Measurements from ENCODE around the gene REC114. TPM values are rescaled to one million over a fixed set of nuclear protein-coding genes. Genes with fewer than 3 reads are reported as not detected.
"Not testable (repeated sequence)": the region's sequence is repeated elsewhere in the genome, so short reads cannot be mapped to it uniquely, and the experiment has no call there.

Gene REC114
- total RNA-seq, 2 experiments from 2014 or later = not detected

GRCh38 chr15:73437543-73438109 is 5.3 kb upstream of the REC114 start:
- Mint-ChIP-seq H3K9me3 (ENCODE audit: low read depth) (no peaks in the 10 kb centered on the region), H3K27me3 (peaks cover 34% of the 10 kb centered on the region), H3K4me1 (peaks cover 18% of the 10 kb centered on the region), H3K27ac (peak overlapping the region; percentile 41), H3K36me3 (no peaks in the 10 kb centered on the region), H3K4me3 (no peak overlapping the region)
- peak; percentile 81 for ATAC-seq
- CTCF ChIA-PET = no interaction called here
- DNase-seq = peak; percentile 64

- no peak for ATAC-seq
- CTCF ChIA-PET = no interaction called here
- Mint-ChIP-seq H3K4me1 (peaks cover 18% of the 10 kb centered on the region), H3K4me3 (no peak overlapping the region), H3K27me3 (peaks cover 32% of the 10 kb centered on the region), H3K27ac (no peak overlapping the region), H3K36me3 (no peaks in the 10 kb centered on the region), H3K9me3 (ENCODE audit: low read depth) (no peaks in the 10 kb centered on the region)
- DNase-seq = no peak
These were observed 4.3 kb upstream of the REC114 start for GRCh38 chr15:73438651-73439050.

DNA sequence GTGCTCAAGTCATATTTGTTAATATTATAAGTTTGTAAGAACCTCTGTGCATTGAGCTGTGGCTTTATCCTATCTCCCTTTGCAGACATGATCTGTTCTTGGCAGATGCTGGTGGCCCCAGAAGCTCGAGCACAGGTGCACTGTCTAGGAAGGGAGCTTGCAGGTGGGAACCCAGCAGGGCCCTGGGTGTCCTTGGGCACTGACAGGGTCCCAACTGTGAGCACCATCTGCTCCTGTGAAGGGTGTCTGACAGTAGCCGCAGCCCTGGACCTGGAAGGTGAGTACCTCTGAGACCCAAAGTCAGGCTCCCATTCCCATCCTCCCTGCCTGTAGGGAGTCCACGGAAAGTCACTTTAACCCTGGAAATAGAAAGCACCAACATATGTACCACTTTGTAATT is 2.4 kb upstream of the REC114 start:
- no peak overlapping the region for H3K4me3 Mint-ChIP-seq
- H3K27me3 Mint-ChIP-seq = peaks cover 31% of the 10 kb centered on the region
- H3K4me1 Mint-ChIP-seq = peaks cover 18% of the 10 kb centered on the region
- CTCF ChIA-PET = interaction anchor here (1.0 kb wide), 1 partner anchor 11 kb away, joined by 3 read pairs; no protein-coding TSS in a partner anchor
- no peaks in the 10 kb centered on the region for H3K36me3 Mint-ChIP-seq
- H3K27ac Mint-ChIP-seq = no peak overlapping the region
- no peaks in the 10 kb centered on the region for H3K9me3 Mint-ChIP-seq (ENCODE audit: low read depth)
- no peak for DNase-seq
- no peak for ATAC-seq

DNA sequence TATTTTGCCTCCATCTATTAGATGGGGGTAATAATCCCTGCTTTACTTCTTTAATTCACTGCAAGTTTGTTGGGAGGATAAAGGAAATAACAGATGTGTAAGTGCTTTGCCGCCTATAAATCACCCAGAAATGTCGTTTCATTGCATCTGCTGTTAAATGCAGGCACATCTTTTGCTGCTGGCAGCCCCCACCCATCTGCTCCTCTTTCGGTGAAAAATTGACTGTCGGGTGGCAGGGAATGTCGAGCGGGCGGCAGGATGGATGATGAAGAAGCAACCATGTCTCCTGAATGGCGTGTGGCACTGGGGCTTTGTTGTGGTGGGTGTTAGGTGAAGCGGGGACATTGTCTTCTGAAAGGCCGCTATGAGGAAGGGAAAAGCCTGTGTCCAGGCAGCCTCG is 543 bp upstream of the REC114 start:
- Mint-ChIP-seq H3K36me3 (peaks cover 5% of the 10 kb centered on the region), H3K9me3 (ENCODE audit: low read depth) (no peaks in the 10 kb centered on the region), H3K27ac (no peak overlapping the region), H3K4me1 (peaks cover 18% of the 10 kb centered on the region), H3K27me3 (peaks cover 24% of the 10 kb centered on the region), H3K4me3 (no peak overlapping the region)
- ATAC-seq = no peak
- CTCF ChIA-PET = no interaction called here
- no peak for DNase-seq

DNA sequence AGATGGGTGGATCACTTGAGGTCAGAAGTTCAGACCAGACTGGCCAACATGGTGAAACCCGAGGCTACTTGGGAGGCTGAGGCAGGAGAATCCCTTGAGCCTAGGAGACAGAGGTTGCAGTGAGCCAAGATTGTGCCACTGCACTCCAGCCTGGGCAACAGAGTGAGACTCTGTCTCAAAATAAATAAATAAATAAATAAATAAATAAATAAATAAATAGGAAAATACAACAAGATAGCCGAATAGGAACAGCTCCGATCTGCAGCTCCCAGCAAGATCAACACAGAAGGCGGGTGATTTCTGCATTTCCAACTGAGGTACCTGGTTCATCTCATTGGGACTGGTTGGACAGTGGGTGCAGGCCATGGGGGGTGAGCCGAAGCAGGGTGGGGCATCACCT is 4.5 kb downstream of the REC114 start:
- not testable (repeated sequence) for DNase-seq; ATAC-seq; H3K27ac Mint-ChIP-seq; H3K9me3 Mint-ChIP-seq (ENCODE audit: low read depth); H3K4me3 Mint-ChIP-seq
- Mint-ChIP-seq H3K4me1 (peaks cover 19% of the 10 kb centered on the region), H3K36me3 (peaks cover 12% of the 10 kb centered on the region), H3K27me3 (peaks cover 40% of the 10 kb centered on the region)
- CTCF ChIA-PET = interaction anchor here (1.1 kb wide), 1 partner anchor 189 kb away, joined by 3 read pairs; no protein-coding TSS in a partner anchor

DNA sequence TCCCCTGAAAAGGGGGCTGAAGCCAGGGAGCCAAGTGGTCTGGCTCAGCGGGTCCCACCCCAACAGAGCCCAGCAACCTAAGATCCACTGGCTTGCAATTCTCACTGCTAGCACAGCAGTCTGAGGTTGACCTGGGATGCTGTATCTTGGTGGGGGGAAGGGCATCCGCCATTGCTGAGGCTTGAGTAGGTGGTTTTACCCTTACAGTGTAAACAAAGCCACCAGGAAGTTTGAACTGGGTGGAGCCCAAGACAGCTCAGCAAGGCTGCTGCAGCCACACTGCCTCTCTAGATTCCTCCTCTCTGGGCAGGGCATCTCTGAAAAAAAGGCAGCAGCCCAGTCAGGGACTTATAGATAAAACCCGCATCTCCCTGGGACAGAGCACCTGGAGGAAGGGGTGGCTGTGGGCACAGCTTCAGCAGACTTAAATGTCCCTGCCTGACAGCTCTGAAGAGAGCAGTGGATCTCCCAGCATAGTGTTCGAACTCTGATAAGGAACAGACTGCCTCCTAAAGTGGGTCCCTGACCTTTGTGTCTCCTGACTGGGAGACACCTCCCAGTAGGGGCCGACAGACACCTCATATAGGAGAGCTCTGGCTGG is 5.3 kb downstream of the REC114 start:
- H3K9me3 Mint-ChIP-seq (ENCODE audit: low read depth); H3K4me3 Mint-ChIP-seq: not testable (repeated sequence)
- H3K27ac Mint-ChIP-seq = peak overlapping the region; percentile 38
- ATAC-seq (peak; percentile 47), DNase-seq (peak; percentile 76)
- peaks cover 12% of the 10 kb centered on the region for H3K36me3 Mint-ChIP-seq
- CTCF ChIA-PET = interaction anchor here (1.1 kb wide), 1 partner anchor 188 kb away, joined by 3 read pairs; no protein-coding TSS in a partner anchor
- peaks cover 40% of the 10 kb centered on the region for H3K27me3 Mint-ChIP-seq
- peaks cover 19% of the 10 kb centered on the region for H3K4me1 Mint-ChIP-seq

DNA sequence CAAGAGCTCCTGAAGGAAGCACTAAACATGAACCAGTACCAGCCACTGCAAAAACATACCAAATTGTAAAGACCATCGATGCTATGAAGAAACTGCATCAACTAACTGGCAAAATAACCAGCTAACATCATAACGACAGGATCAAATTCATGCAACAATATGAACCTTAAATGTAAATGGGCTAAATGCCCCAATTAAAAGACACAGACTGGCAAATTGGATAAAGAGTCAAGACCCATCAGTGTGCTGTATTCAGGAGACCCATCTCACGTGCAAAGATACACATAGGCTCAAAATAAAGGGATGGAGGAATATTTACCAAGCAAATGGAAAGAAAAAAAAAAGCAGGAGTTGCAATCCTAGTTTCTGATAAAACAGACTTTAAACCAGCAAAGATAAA is 7.0 kb downstream of the REC114 start:
- CTCF ChIA-PET; H3K9me3 Mint-ChIP-seq (ENCODE audit: low read depth): not testable (repeated sequence)

GRCh38 chr15:73454096-73454495 is 11.1 kb downstream of the REC114 start:
- Mint-ChIP-seq H3K27ac (no peak overlapping the region), H3K4me1 (no peaks in the 10 kb centered on the region), H3K9me3 (ENCODE audit: low read depth) (peaks cover 5% of the 10 kb centered on the region), H3K36me3 (peaks cover 7% of the 10 kb centered on the region), H3K4me3 (no peak overlapping the region), H3K27me3 (peaks cover 50% of the 10 kb centered on the region)
- no peak for DNase-seq
- CTCF ChIA-PET = interaction anchor here (1.5 kb wide), 1 partner anchor 10 kb away, joined by 5 read pairs; no protein-coding TSS in a partner anchor
- ATAC-seq = no peak

More for the DNA sequence above, 7.0 kb downstream of the REC114 start:
- Mint-ChIP-seq H3K27me3 (peaks cover 40% of the 10 kb centered on the region), H3K36me3 (peaks cover 12% of the 10 kb centered on the region), H3K4me1 (peaks cover 19% of the 10 kb centered on the region)
- not testable (repeated sequence) for ATAC-seq, H3K4me3 Mint-ChIP-seq, DNase-seq, H3K27ac Mint-ChIP-seq

- peaks cover under 1% of the 10 kb centered on the region for H3K36me3 Mint-ChIP-seq
- H3K4me1 Mint-ChIP-seq = no peaks in the 10 kb centered on the region
- DNase-seq = no peak
- no peak overlapping the region for H3K4me3 Mint-ChIP-seq
- CTCF ChIA-PET = interaction anchor here (1.1 to 1.5 kb wide), 2 partner anchors 8 to 180 kb away, joined by 5 to 7 read pairs; no protein-coding TSS in a partner anchor
- no peaks in the 10 kb centered on the region for H3K9me3 Mint-ChIP-seq (ENCODE audit: low read depth)
- H3K27me3 Mint-ChIP-seq = peaks cover 48% of the 10 kb centered on the region
- no peak overlapping the region for H3K27ac Mint-ChIP-seq
- no peak for ATAC-seq
These were observed 12.9 kb downstream of the REC114 start for GRCh38 chr15:73455876-73456275.

DNA sequence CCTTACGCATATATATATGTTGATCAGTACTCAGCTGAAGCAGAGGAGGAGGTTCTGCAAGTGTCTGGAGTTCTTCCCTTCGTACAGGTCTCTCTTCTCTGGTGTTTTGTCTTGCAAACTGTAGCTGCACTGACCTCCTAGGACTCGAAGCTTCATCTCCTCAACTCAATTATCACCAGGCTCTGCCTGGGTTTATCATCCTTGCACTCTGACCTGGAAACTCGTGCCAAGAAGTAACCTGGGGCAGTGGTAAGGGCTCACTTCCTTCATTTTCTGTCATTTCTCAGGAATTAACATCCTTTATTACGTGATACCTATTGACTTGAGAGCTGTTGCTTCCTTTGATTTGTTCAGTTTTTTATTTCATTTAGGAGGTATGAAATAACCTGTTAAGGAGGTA is 14.4 kb downstream of the REC114 start:
- Mint-ChIP-seq H3K4me1 (no peaks in the 10 kb centered on the region), H3K36me3 (no peaks in the 10 kb centered on the region), H3K27me3 (peaks cover 42% of the 10 kb centered on the region), H3K9me3 (ENCODE audit: low read depth) (no peaks in the 10 kb centered on the region), H3K4me3 (no peak overlapping the region), H3K27ac (no peak overlapping the region)
- DNase-seq = no peak
- CTCF ChIA-PET = interaction anchor here (0.6 to 1.6 kb wide), 2 partner anchors 9 to 13 kb away, joined by 3 read pairs; no protein-coding TSS in a partner anchor
- ATAC-seq = no peak

- DNase-seq (no peak), ATAC-seq (no peak)
- no peaks in the 10 kb centered on the region for H3K9me3 Mint-ChIP-seq (ENCODE audit: low read depth)
- H3K4me3 Mint-ChIP-seq = no peak overlapping the region
- H3K27ac Mint-ChIP-seq = no peak overlapping the region
- H3K27me3 Mint-ChIP-seq = peaks cover 37% of the 10 kb centered on the region
- no peaks in the 10 kb centered on the region for H3K36me3 Mint-ChIP-seq
- CTCF ChIA-PET = no interaction called here
- H3K4me1 Mint-ChIP-seq = no peaks in the 10 kb centered on the region
These were observed 17.7 kb downstream of the REC114 start for GRCh38 chr15:73460662-73461061.

- Mint-ChIP-seq H3K9me3 (ENCODE audit: low read depth) (no peaks in the 10 kb centered on the region), H3K27me3 (peaks cover 41% of the 10 kb centered on the region), H3K36me3 (no peaks in the 10 kb centered on the region), H3K4me3 (no peak overlapping the region), H3K4me1 (no peaks in the 10 kb centered on the region), H3K27ac (no peak overlapping the region)
- DNase-seq = no peak
- ATAC-seq = no peak
- CTCF ChIA-PET = interaction anchor here (1.1 to 1.5 kb wide), 3 partner anchors 10 to 183 kb away, joined by 3 to 5 read pairs (median 4); no protein-coding TSS in a partner anchor
These were observed 21.6 kb downstream of the REC114 start for GRCh38 chr15:73464602-73465001.

DNA sequence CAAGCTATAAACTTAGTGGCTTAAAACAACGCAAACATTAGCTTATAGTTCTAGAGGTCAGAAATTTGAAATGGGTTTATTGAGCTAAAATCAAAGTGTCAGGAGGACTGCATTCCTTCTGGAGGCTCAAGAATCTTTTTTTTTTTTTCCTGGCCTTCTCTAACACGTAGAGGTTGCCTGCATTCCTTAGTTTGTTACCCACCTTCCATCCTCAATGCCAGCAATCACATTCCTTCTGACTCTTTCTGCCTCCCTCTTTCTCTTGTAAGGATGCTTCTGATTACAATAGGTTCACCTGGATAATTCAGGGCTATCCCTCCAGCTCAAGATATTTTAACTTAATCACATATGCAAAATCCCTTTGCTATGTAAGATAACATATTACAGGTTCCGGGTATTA is 24.8 kb downstream of the REC114 start:
- Mint-ChIP-seq H3K27ac (no peak overlapping the region), H3K9me3 (ENCODE audit: low read depth) (no peaks in the 10 kb centered on the region)
- CTCF ChIA-PET = interaction anchor here (0.6 kb wide), 1 partner anchor 184 kb away, joined by 3 read pairs; no protein-coding TSS in a partner anchor

GRCh38 chr15:73474785-73475184 is 31.8 kb downstream of the REC114 start:
- Mint-ChIP-seq H3K9me3 (ENCODE audit: low read depth) (no peaks in the 10 kb centered on the region), H3K27ac (no peak overlapping the region), H3K27me3 (peaks cover 65% of the 10 kb centered on the region), H3K4me3 (no peak overlapping the region), H3K4me1 (no peaks in the 10 kb centered on the region), H3K36me3 (no peaks in the 10 kb centered on the region)
- ATAC-seq (no peak), DNase-seq (no peak)
- CTCF ChIA-PET = no interaction called here

More for the DNA sequence above, 24.8 kb downstream of the REC114 start:
- Mint-ChIP-seq H3K36me3 (no peaks in the 10 kb centered on the region), H3K4me1 (no peaks in the 10 kb centered on the region), H3K27me3 (peaks cover 53% of the 10 kb centered on the region), H3K4me3 (no peak overlapping the region)
- DNase-seq (no peak), ATAC-seq (no peak)
